Fibroblast of skin of abdomen (primary cell): ENCODE results near the gene IPCEF1.
"Not testable (repeated sequence)": the region's sequence is repeated elsewhere in the genome, so short reads cannot be mapped to it uniquely, and the experiment has no call there.

Experiments
- DNase-seq: peaks from one replicate; pipeline ENCODE4 v3.0.0-alpha.2; 2013

IPCEF1 gene

GRCh38 chr6:154218301-154218700 is 138.3 kb downstream of the IPCEF1 start:
- no peak for DNase-seq

- DNase-seq, result no peak
Observed at GRCh38 chr6:154213782-154214181, 142.8 kb downstream of the IPCEF1 start.

- DNase-seq, result no peak
Observed at GRCh38 chr6:154210678-154211077, 145.9 kb downstream of the IPCEF1 start.

GRCh38 chr6:154209555-154209954 is 147.0 kb downstream of the IPCEF1 start:
- DNase-seq, result no peak

GRCh38 chr6:154206996-154207395 is 149.6 kb downstream of the IPCEF1 start:
- no peak for DNase-seq

- DNase-seq, result no peak
Observed at GRCh38 chr6:154206141-154206540, 150.5 kb downstream of the IPCEF1 start.

GRCh38 chr6:154202958-154203357 is 153.6 kb downstream of the IPCEF1 start:
- no peak for DNase-seq

- no peak for DNase-seq
Observed at GRCh38 chr6:154202339-154202738, 154.3 kb downstream of the IPCEF1 start.

- DNase-seq, result not testable (repeated sequence)
Observed at GRCh38 chr6:154201688-154202087, 154.9 kb downstream of the IPCEF1 start.

- DNase-seq, result peak; percentile 45
Observed at GRCh38 chr6:154197196-154197860, 159.3 kb downstream of the IPCEF1 start.

GRCh38 chr6:154196333-154196885 is 160.2 kb downstream of the IPCEF1 start:
- DNase-seq, result no peak

- no peak for DNase-seq
Observed at GRCh38 chr6:154187714-154188113, 168.9 kb downstream of the IPCEF1 start.

GRCh38 chr6:154187203-154187602 is 169.4 kb downstream of the IPCEF1 start:
- DNase-seq, result no peak

GRCh38 chr6:154179434-154179833 is 177.2 kb downstream of the IPCEF1 start:
- DNase-seq, result no peak

- DNase-seq, result not testable (repeated sequence)
Observed at GRCh38 chr6:154172393-154172792, 184.2 kb downstream of the IPCEF1 start.

GRCh38 chr6:154170106-154170505 is 186.5 kb downstream of the IPCEF1 start:
- DNase-seq, result no peak

GRCh38 chr6:154169193-154169847 is 187.3 kb downstream of the IPCEF1 start:
- no peak for DNase-seq

- no peak for DNase-seq
Observed at GRCh38 chr6:154167126-154167525, 189.5 kb downstream of the IPCEF1 start.

- no peak for DNase-seq
Observed at GRCh38 chr6:154166140-154166539, 190.5 kb downstream of the IPCEF1 start.

- DNase-seq, result no peak
Observed at GRCh38 chr6:154165478-154165877, 191.1 kb downstream of the IPCEF1 start.

GRCh38 chr6:154164397-154164796 is 192.2 kb downstream of the IPCEF1 start:
- peak; percentile 67 for DNase-seq

- DNase-seq, result no peak
Observed at GRCh38 chr6:154161689-154162088, 194.9 kb downstream of the IPCEF1 start.

GRCh38 chr6:154159126-154159525 is 197.5 kb downstream of the IPCEF1 start:
- no peak for DNase-seq

- no peak for DNase-seq
Observed at GRCh38 chr6:154157706-154158105, 198.9 kb downstream of the IPCEF1 start.
